NCI-H2227 (cell line): ENCODE data around the gene ACSF2.

Experiments
- DNase-seq: peaks from one replicate; lab custom pipeline; 2025; ENCODE audit not compliant: unreplicated experiment; lab: John Stamatoyannopoulos, UW

The ACSF2 gene

GRCh38 chr17:50476545-50477315 lies 50.7 kb downstream of the ACSF2 start:
- no peak for DNase-seq

- DNase-seq = no peak
These were observed 52.0 kb downstream of the ACSF2 start for GRCh38 chr17:50477976-50478375.

- DNase-seq = peak; percentile 96
These were observed 52.7 kb downstream of the ACSF2 start, which contains the start of gene RSAD1 for GRCh38 chr17:50478391-50479381. Gene RSAD1, plus strand, starts transcription at chr17:50478860. Its CDS starts 25 bp downstream, at chr17:50478885.

- peak; percentile 82 for DNase-seq
These were observed 53.6 kb downstream of the ACSF2 start for GRCh38 chr17:50479522-50480141.

GRCh38 chr17:50480142-50480764 lies 54.2 kb downstream of the ACSF2 start:
- DNase-seq = no peak

- no peak for DNase-seq
These were observed 55.0 kb downstream of the ACSF2 start for GRCh38 chr17:50480854-50481490.

- no peak for DNase-seq
These were observed 55.6 kb downstream of the ACSF2 start for GRCh38 chr17:50481648-50482047.

GRCh38 chr17:50482110-50482509 lies 56.1 kb downstream of the ACSF2 start:
- DNase-seq = no peak

GRCh38 chr17:50482516-50482915 lies 56.5 kb downstream of the ACSF2 start:
- peak; percentile 81 for DNase-seq

GRCh38 chr17:50483266-50483665 lies 57.2 kb downstream of the ACSF2 start:
- DNase-seq = no peak

- no peak for DNase-seq
These were observed 58.6 kb downstream of the ACSF2 start for GRCh38 chr17:50484386-50485155.

- DNase-seq = no peak
These were observed 61.4 kb downstream of the ACSF2 start for GRCh38 chr17:50487213-50488096.

GRCh38 chr17:50488880-50489279 lies 62.9 kb downstream of the ACSF2 start:
- no peak for DNase-seq

GRCh38 chr17:50491505-50491904 lies 65.5 kb downstream of the ACSF2 start:
- DNase-seq = no peak

GRCh38 chr17:50492214-50492613 lies 66.2 kb downstream of the ACSF2 start:
- no peak for DNase-seq

- DNase-seq = no peak
These were observed 67.7 kb downstream of the ACSF2 start for GRCh38 chr17:50493744-50494143.

- DNase-seq = no peak
These were observed 69.3 kb downstream of the ACSF2 start for GRCh38 chr17:50495217-50495823.

GRCh38 chr17:50495918-50496317 lies 69.9 kb downstream of the ACSF2 start:
- no peak for DNase-seq
